HepG2 (cell line): ENCODE data around the gene PDE6C. TPM values are rescaled to one million over a fixed set of nuclear protein-coding genes. Genes with fewer than 3 reads are reported as not detected.

ENCODE experiments used
- ATAC-seq: fragments of 200-7000 bp; cut with Tn5 transposase; 3 replicates; pipeline ENCODE4 v1.9.1; 2020; ENCODE audit warnings: mild to moderate bottlenecking, moderate library complexity
- BruUV-seq: library from RNA; stranded (reverse); fragments of 400-500 nt; replicated peaks from 2 replicates; lab custom pipeline; 2021; lab: Mats Ljungman, UMichigan
- CTCF ChIA-PET: fragments of 300-600 bp; formaldehyde crosslinking; extraction: SDS; loops from one replicate; lab custom pipeline; 2021; ENCODE audit warnings: low total read pairs, inconsistent platforms, low intra/inter-chr PET ratio; lab: Yijun Ruan, JAX
- POLR2A ChIA-PET: fragments of 350-600 bp; sonication (Branson Sonifier 250); formaldehyde crosslinking; loops from one replicate; lab custom pipeline; 2020; ENCODE audit warnings: antibody characterized with exemption, inconsistent platforms; lab: Yijun Ruan, JAX
- DNase-seq: peaks from one replicate; pipeline ENCODE4 v3.0.0-alpha.2; 2015; ENCODE audit warnings: low spot score
- FAIRE-seq: peaks from 3 replicates; lab custom pipeline; 2011; peaks lifted over from hg19 to GRCh38; lab: Jason Lieb, UNC
- H2AFZ ChIP-seq: one replicate; pipeline ENCODE4 v1.6.1; 2011; ENCODE audit warnings: low read length, inconsistent platforms
- H3K27ac ChIP-seq: fragments of 300-600 bp; 3 replicates; pipeline ENCODE4 v1.8.0; 2011; ENCODE audit warnings: mixed run types, mild to moderate bottlenecking, mixed read lengths, low read length, inconsistent platforms; ENCODE audit not compliant: insufficient read depth; ENCODE audit errors: extremely low read length
- H3K27me3 ChIP-seq, 2 experiments: fragments of 200-600 bp in 1 of 2; 2 replicates in 1 of 2; 3 replicates in 1 of 2; pipeline versions ENCODE4 v1.6.0 to v1.8.0; 2011; ENCODE audit warnings: low read length in 2 of 2, mild to moderate bottlenecking in 2 of 2, moderate library complexity in 2 of 2, inconsistent platforms in 1 of 2; ENCODE audit not compliant: insufficient read depth in 2 of 2, control insufficient read depth in 1 of 2
- H3K36me3 ChIP-seq, 2 experiments: fragments of 200-600 bp in 1 of 2; replicated peaks in 1 of 2; 2 replicates in 1 of 2; 3 replicates in 1 of 2; pipeline versions ENCODE4 v1.5.1 to v1.8.0; 2011; ENCODE audit warnings: low read length in 2 of 2, inconsistent platforms in 1 of 2; ENCODE audit not compliant: insufficient read depth in 2 of 2, control insufficient read depth in 1 of 2
- H3K4me1 ChIP-seq: 2 replicates; pipeline ENCODE4 v1.5.1; 2012; ENCODE audit warnings: low read length, inconsistent platforms; ENCODE audit not compliant: insufficient read depth
- H3K4me2 ChIP-seq: 2 replicates; pipeline ENCODE4 v1.6.0; 2011; ENCODE audit warnings: low read depth, low read length, inconsistent platforms
- H3K4me3 ChIP-seq, 3 experiments: fragments of 200-600 bp in 1 of 3; sonication (generic), shearing (Covaris generic) in 1 of 3; replicated peaks in 1 of 3; 2 replicates each; pipeline ENCODE4 v1.5.1; 2011 to 2016; ENCODE audit warnings: low read length in 3 of 3, inconsistent platforms in 2 of 3, low read depth in 2 of 3, mild to moderate bottlenecking in 2 of 3, control low read depth in 1 of 3, mixed read lengths in 1 of 3; ENCODE audit not compliant: insufficient read depth in 1 of 3
- H3K79me2 ChIP-seq: one replicate; pipeline ENCODE4 v1.6.1; 2011; ENCODE audit warnings: low read length, inconsistent platforms; ENCODE audit not compliant: insufficient read depth
- H3K9ac ChIP-seq: 2 replicates; pipeline ENCODE4 v1.6.0; 2011; ENCODE audit warnings: mild to moderate bottlenecking, low read depth, low read length, inconsistent platforms; ENCODE audit not compliant: insufficient read depth
- H3K9me3 ChIP-seq: 2 replicates; pipeline ENCODE4 v1.5.1; 2012; ENCODE audit warnings: mild to moderate bottlenecking, low read length
- H4K20me1 ChIP-seq: 2 replicates; pipeline ENCODE4 v1.6.0; 2011; ENCODE audit warnings: inconsistent platforms, mild to moderate bottlenecking, low read length, moderate library complexity; ENCODE audit not compliant: insufficient read depth
- BCL6 ChIP-seq: IDR thresholded peaks from 2 replicates; pipeline ENCODE4 v1.6.1; 2016; ENCODE audit warnings: missing genetic modification reagents, missing compliant biosample characterization
- FOXA1 ChIP-seq, 2 experiments: fragments of 450-650 bp in 1 of 2; sonication (generic) in 1 of 2; formaldehyde crosslinking in 1 of 2; IDR thresholded peaks; 2 replicates each; pipeline versions ENCODE4 v1.4.0 to v1.6.1; 2016 to 2020; ENCODE audit warnings: missing genetic modification reagents in 1 of 2
- HDAC2 ChIP-seq: sonication (generic); formaldehyde crosslinking; IDR thresholded peaks from 2 replicates; pipeline ENCODE4 v1.4.0; 2020; ENCODE audit warnings: missing genetic modification reagents
- HMG20B ChIP-seq: conservative IDR thresholded peaks from 2 replicates; pipeline ENCODE4 v1.6.1; 2016; ENCODE audit warnings: missing genetic modification reagents, missing compliant biosample characterization
- KAT7 ChIP-seq: IDR thresholded peaks from 2 replicates; pipeline ENCODE4 v1.6.1; 2018; ENCODE audit warnings: borderline replicate concordance, missing compliant biosample characterization
- MBD4 ChIP-seq: IDR thresholded peaks from 2 replicates; pipeline ENCODE4 v1.6.1; 2012; ENCODE audit warnings: low read length, inconsistent platforms, borderline replicate concordance
- MTA3 ChIP-seq: sonication (generic); formaldehyde crosslinking; IDR thresholded peaks from 2 replicates; pipeline ENCODE4 v1.4.0; 2020; ENCODE audit warnings: missing genetic modification reagents
- NCOR1 ChIP-seq: fragments of 200-600 bp; sonication (generic); IDR thresholded peaks from 2 replicates; pipeline ENCODE4 v1.7.0; 2017; ENCODE audit warnings: antibody characterized with exemption, low read length, borderline replicate concordance
- RCOR2 ChIP-seq: IDR thresholded peaks from 2 replicates; pipeline ENCODE4 v1.6.1; 2016; ENCODE audit warnings: missing biosample characterization, missing genetic modification reagents
- SAP130 ChIP-seq: IDR thresholded peaks from 2 replicates; pipeline ENCODE4 v1.6.1; 2016; ENCODE audit warnings: low read depth
- SMAD3 ChIP-seq: sonication (generic); formaldehyde crosslinking; IDR thresholded peaks from 2 replicates; pipeline ENCODE4 v1.4.0; 2020; ENCODE audit warnings: missing genetic modification reagents
- SOX5 ChIP-seq: IDR thresholded peaks from 2 replicates; pipeline ENCODE4 v1.6.1; 2016; ENCODE audit warnings: borderline replicate concordance
- SSRP1 ChIP-seq: IDR thresholded peaks from 2 replicates; pipeline ENCODE4 v1.6.1; 2016; ENCODE audit warnings: control low read depth
- TOE1 ChIP-seq: sonication (generic); formaldehyde crosslinking; IDR thresholded peaks from 2 replicates; pipeline ENCODE4 v1.4.0; 2020; ENCODE audit warnings: mild to moderate bottlenecking, missing genetic modification reagents
- ZNF17 ChIP-seq: sonication (generic); formaldehyde crosslinking; IDR thresholded peaks from 2 replicates; pipeline ENCODE4 v1.5.0; 2020; ENCODE audit warnings: mild to moderate bottlenecking, missing genetic modification reagents
- WGBS: methylation state at CpG from one replicate; pipeline ENCODE4 v1.1.6; 2017; ENCODE audit warnings: low lambda C conversion rate; 5-methylcytosine and 5-hydroxymethylcytosine counted together
- in situ Hi-C: cut with HindIII; loops from 2 replicates; pipeline ENCODE4 v1.10.0; 2017; ENCODE audit warnings: low pct_unique_long_range_greater_than_20kb; ENCODE audit not compliant: extremely low pct_ligation_motif_present
- intact Hi-C: fragments of 100-400 bp; cut with micrococcal nuclease; formaldehyde crosslinking; loops from one replicate; pipeline ENCODE4 v1.10.0; 2022; ENCODE audit not compliant: unreplicated experiment
- polyA plus RNA-seq, 8 experiments: library from polyadenylated mRNA; depleted of rRNA in 3 of 8; stranded (reverse) in 7 of 8; unstranded in 1 of 8; fragments of >200 nt; fragmentation: Illumina TruSeq in 4 of 8; extraction: Trizol in 4 of 8; gene quantifications; 2 replicates each; pipeline versions ENCODE4 v1.2.1 to v1.2.3, GENCODE V29; 2011 to 2016; ENCODE audit warnings: low read depth in 4 of 8, missing spikeins in 1 of 8, mixed read lengths in 1 of 8; ENCODE audit not compliant: insufficient read depth in 1 of 8
- total RNA-seq, 5 experiments: library from RNA; depleted of rRNA; stranded (reverse); fragments of >200 nt; fragmentation: Illumina TruSeq; extraction: Trizol; gene quantifications; 2 replicates each; pipeline ENCODE4 v1.2.3, GENCODE V29; 2016; ENCODE audit warnings: low read depth in 1 of 5
- TF ChIP-seq, protein P1 (sequence below): IDR thresholded peaks from 2 replicates; pipeline ENCODE4 v1.4.0; 2020; ENCODE audit warnings: mild to moderate bottlenecking, missing genetic modification reagents
- TF ChIP-seq, protein P2 (sequence below): sonication (generic); formaldehyde crosslinking; IDR thresholded peaks from 2 replicates; pipeline ENCODE4 v1.5.1; 2020; ENCODE audit warnings: mild to moderate bottlenecking, missing genetic modification reagents, moderate library complexity

Gene PDE6C
- total and polyA plus RNA-seq, 2 of the 13 experiments (the other 11 are each of a cell fraction or from before 2014, with no cell fraction given) = 0.64 TPM; not detected in 1

DNA sequence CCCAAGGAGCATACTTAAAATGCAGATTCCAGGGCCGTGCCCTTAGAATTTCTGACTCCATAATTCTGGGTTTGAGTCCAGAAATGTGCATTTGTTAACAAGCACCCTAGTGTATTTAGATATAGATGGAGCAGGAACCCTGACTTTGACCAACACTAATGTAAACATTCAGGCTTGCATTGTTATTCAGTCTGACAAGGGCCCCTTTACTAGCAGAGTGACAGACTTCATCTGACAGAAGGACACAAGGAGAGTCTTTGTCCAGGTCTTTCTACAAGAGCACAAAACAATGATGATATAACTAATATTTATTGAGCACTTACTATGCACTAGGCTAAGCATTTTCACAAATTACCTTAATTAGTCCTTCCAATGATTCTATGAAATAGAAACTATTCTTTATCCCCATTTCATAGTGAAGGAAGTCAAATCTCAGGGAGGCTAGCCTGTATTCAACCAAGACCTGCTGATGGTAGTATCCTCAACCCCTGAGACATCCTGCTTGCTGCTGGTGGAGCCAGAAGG lies 15.2 kb upstream of the PDE6C start:
- peaks cover 76% of the 10 kb centered on the region for H4K20me1 ChIP-seq
- FAIRE-seq = no peak
- H3K4me2 ChIP-seq = peak overlapping the region; percentile 75
- intact Hi-C loops (loop anchor here (10.0 kb wide), 1 partner anchor 52 kb away; no protein-coding TSS in a partner anchor), in situ Hi-C loops (no loop called here)
- 67% methylated on average over 1 of the region's 1 CpG for WGBS
- H3K79me2 ChIP-seq = peaks cover 32% of the 10 kb centered on the region
- peak overlapping the region; percentile 48 for H3K27ac ChIP-seq
- no TSS peak for BruUV-seq
- H2AFZ ChIP-seq = no peak overlapping the region
- POLR2A ChIA-PET = interaction anchor here (0.9 to 1.5 kb wide), 2 partner anchors 83 to 105 kb away, joined by 3 to 5 read pairs; partner anchors contain the start of gene FRA10AC1
- H3K36me3 ChIP-seq = peaks cover 14 to 61% of the 10 kb centered on the region in 2 experiments
- peak overlapping the region in 1 of 3 experiments; percentile 27; a peak in 1 of 6 replicates for H3K4me3 ChIP-seq
- peak; percentile 74 for DNase-seq
- no peak overlapping the region for H3K9ac ChIP-seq
- H3K9me3 ChIP-seq = no peaks in the 10 kb centered on the region
- no peaks in the 10 kb centered on the region; a peak in 1 of 5 replicates for H3K27me3 ChIP-seq
- ATAC-seq = no peak
- CTCF ChIA-PET = interaction anchor here (1.1 kb wide), 1 partner anchor 84 kb away, joined by 4 read pairs; no protein-coding TSS in a partner anchor
- H3K4me1 ChIP-seq = peaks cover 67% of the 10 kb centered on the region
- no peak for TF ChIP-seq SMAD3 (CRISPR knock-in tag)
- TF ChIP-seq HDAC2 (CRISPR knock-in tag) = peak; percentile 42; the same call in 1 of the 2 replicates
- TF ChIP-seq SAP130 (CRISPR knock-in tag) = peak; percentile 50; the same call in 1 of the 2 replicates
- TF ChIP-seq ZNF17 (CRISPR knock-in tag) = no peak
- TF ChIP-seq KAT7 (CRISPR knock-in tag) = 0 out of 2 replicates have a peak, but pooled peaks have one; percentile 14
- peak; percentile 75; the same call in 1 of the 2 replicates for TF ChIP-seq SOX5 (CRISPR knock-in tag)
- TF ChIP-seq, protein P1, sequence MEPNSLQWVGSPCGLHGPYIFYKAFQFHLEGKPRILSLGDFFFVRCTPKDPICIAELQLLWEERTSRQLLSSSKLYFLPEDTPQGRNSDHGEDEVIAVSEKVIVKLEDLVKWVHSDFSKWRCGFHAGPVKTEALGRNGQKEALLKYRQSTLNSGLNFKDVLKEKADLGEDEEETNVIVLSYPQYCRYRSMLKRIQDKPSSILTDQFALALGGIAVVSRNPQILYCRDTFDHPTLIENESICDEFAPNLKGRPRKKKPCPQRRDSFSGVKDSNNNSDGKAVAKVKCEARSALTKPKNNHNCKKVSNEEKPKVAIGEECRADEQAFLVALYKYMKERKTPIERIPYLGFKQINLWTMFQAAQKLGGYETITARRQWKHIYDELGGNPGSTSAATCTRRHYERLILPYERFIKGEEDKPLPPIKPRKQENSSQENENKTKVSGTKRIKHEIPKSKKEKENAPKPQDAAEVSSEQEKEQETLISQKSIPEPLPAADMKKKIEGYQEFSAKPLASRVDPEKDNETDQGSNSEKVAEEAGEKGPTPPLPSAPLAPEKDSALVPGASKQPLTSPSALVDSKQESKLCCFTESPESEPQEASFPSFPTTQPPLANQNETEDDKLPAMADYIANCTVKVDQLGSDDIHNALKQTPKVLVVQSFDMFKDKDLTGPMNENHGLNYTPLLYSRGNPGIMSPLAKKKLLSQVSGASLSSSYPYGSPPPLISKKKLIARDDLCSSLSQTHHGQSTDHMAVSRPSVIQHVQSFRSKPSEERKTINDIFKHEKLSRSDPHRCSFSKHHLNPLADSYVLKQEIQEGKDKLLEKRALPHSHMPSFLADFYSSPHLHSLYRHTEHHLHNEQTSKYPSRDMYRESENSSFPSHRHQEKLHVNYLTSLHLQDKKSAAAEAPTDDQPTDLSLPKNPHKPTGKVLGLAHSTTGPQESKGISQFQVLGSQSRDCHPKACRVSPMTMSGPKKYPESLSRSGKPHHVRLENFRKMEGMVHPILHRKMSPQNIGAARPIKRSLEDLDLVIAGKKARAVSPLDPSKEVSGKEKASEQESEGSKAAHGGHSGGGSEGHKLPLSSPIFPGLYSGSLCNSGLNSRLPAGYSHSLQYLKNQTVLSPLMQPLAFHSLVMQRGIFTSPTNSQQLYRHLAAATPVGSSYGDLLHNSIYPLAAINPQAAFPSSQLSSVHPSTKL = peak; percentile 34; the same call in 1 of the 2 replicates
- TF ChIP-seq FOXA1 (IDR thresholded peaks at IDR 0.05) = no peak
- TF ChIP-seq FOXA1 (CRISPR knock-in tag; IDR thresholded peaks at IDR 0.05) = peak; percentile 35; the same call in 1 of the 2 replicates
- TF ChIP-seq TOE1 (CRISPR knock-in tag) = no peak
- peak; percentile 51 for TF ChIP-seq BCL6 (CRISPR knock-in tag)
- no peak for TF ChIP-seq NCOR1
- TF ChIP-seq, protein P2, sequence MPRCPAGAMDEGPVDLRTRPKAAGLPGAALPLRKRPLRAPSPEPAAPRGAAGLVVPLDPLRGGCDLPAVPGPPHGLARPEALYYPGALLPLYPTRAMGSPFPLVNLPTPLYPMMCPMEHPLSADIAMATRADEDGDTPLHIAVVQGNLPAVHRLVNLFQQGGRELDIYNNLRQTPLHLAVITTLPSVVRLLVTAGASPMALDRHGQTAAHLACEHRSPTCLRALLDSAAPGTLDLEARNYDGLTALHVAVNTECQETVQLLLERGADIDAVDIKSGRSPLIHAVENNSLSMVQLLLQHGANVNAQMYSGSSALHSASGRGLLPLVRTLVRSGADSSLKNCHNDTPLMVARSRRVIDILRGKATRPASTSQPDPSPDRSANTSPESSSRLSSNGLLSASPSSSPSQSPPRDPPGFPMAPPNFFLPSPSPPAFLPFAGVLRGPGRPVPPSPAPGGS = 0 out of 2 replicates have a peak, but pooled peaks have one; percentile 0
- TF ChIP-seq SSRP1 = 0 out of 2 replicates have a peak, but pooled peaks have one; percentile 6
- TF ChIP-seq RCOR2 (CRISPR knock-in tag) = 0 out of 2 replicates have a peak, but pooled peaks have one; percentile 33
- TF ChIP-seq HMG20B (CRISPR knock-in tag) = 0 out of 2 replicates have a peak, but pooled peaks have one; percentile 19
- no peak for TF ChIP-seq MTA3 (CRISPR knock-in tag)
- TF ChIP-seq MBD4 = no peak
